Lung microvascular endothelial cell (primary cell): Measurements from ENCODE around the gene CDC5L. TPM values are rescaled to one million over a fixed set of nuclear protein-coding genes. Genes with fewer than 3 reads are reported as not detected.
"Not testable (repeated sequence)": the region's sequence is repeated elsewhere in the genome, so short reads cannot be mapped to it uniquely, and the experiment has no call there.

ENCODE experiments used
- DNase-seq, 2 donors: peaks; one replicate each; pipeline versions ENCODE4 v3.0.0 to v3.0.0-alpha.2; 2010; ENCODE audit warnings: low read depth in 2 of 2
- total RNA-seq: library from RNA; depleted of rRNA; stranded (reverse); fragments of >200 nt; gene quantifications from 2 replicates; pipeline ENCODE4 v1.2.1, GENCODE V29; 2014

The CDC5L gene
- 12.4 and 16.3 TPM in 2 replicates for total RNA-seq

DNA sequence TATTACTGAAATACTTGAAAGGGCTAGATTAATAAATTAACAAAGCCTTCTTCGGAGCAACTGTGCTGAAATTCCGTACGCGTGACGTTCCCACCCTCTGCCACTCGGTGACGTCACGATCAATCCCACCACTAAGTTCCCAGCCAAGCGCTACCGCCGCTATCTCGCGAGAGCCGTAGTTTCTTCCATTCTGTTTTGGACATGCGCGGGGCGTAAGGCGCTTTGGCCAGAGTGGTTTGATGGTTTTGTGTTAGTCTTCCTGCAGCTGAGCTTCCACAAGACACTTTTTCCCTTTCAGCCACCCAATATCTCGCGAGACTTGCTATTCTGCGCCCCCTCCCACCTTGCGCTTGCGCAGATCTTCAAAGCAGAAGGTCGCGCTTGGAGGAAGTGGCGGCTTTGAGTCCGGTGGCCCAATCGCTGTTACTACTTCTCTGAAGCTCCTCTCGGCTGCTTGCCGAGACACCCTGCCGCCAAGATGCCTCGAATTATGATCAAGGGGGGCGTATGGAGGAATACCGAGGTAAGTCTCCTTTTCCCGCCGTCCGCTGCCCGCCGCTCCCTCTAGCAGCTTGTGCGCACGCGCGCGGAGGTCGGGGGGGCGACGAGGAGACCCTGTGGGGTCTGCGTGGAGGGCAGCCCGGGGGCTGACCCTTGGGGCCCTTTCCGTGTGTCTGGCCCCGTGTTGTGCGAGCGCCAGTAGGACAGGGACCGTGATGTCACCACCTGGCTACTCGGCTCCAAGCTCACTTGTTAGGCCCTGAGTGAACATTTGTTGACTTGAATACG lies at the start of gene CDC5L:
Gene CDC5L (plus strand): TSS at position 361 of the 789 bp plus-strand sequence. CDS start 118 bp downstream, at position 479.
- DNase-seq, result peak; percentile 100

DNA sequence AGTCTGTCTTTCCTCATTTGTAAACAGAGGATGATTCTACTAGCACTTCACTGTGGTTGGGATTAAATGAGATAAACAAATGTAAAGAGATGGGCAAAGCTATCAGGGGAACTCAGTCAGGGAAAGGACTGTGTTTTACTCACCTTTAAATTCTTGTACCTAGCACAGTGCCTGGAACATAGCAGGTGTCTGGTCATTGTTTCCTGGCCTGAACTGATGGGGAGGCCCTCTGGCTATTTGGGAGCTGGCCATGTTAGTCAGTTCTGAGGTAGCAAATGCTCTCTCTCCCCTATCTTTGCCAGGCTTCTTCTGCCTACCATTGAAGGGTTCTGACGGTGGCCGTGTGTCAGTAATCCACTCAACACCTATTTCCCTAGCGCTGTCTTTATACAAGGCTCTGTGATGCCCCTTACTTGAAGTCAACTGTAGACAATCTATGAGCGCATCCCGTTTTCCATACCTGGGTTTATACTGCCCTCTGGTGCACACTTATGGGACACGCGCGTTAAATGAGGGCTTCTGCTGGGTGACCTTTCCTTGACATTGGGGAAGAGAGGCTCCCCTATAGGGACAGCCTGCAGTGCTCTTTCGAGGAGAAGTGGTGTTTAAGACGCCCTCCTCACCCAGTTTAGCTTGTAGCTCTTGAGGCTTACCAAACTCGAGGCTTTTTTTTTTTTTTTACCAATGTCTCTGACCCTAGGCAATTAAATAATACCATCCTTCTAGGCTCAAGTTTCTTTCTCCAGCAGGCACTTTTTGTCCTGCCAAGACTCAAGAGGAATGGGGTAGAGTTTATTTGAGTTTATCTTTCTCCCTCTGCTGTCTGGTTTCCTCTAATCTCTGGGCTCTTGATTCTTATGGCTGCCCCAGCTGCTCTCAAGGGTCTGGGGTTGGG lies 49.0 kb upstream of the CDC5L start:
- peak; percentile 64 to 76 for DNase-seq

DNA sequence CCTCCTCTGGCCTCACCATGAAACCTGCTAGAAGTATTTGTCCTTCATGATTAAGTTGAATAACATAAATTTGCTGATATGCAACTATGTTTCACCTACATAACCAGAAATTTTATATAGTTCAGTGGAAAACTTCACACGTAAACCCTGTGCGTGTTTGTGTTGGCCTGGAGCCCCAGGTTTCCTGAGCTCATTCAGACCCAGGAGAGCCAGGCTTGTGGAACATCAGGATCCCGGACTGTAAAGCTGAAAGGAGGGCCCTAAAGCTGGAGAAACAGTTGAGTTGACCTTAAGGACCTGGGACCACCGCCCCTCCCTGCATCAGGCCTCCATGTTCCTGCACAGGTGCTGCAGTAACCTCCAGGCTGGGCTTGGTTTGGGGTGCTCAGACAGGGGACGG lies 48.2 kb upstream of the CDC5L start:
- DNase-seq, result peak in 1 of 2 donors; percentile 90

DNA sequence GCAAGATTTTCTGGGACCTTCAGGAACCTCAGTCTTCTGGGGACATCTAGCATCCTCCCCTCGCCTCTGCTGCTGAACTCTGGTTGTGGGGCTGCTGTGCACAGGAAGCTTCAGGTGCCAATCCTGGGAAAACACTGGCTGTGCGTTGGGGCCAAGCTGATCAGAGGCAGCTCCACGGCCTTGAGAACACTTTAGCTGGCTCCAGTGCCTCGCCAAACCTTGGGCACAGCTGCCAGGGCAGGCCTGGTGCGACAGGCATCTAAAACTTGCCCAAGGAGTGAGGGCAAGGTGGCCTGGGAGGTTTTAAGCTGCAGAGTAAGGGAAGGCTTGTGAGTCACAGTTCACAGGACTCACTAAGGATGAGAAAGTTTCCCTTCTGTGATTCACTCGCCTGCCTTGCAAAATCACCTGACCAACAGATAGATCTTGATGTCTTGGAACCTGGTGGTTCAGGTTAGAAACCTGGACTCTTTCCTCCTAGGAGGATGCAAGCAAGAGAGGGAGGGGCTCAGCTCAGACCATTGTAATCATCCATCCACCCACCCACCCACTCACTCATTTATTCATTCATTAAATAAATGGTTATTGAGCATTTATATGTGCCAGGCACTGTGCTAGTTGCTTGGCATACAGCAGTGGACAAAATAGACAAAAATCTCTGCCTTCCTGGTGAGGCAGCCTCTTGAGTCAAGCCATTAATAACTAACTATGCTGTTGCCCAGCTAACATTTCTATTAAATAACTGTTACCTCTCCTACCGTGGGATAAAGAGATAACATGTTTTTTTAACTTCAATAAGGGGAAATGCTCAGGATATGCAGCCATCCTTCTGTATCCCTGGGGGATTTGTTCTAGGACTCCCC lies 47.5 kb upstream of the CDC5L start:
- peak; percentile 5 to 28 for DNase-seq

DNA sequence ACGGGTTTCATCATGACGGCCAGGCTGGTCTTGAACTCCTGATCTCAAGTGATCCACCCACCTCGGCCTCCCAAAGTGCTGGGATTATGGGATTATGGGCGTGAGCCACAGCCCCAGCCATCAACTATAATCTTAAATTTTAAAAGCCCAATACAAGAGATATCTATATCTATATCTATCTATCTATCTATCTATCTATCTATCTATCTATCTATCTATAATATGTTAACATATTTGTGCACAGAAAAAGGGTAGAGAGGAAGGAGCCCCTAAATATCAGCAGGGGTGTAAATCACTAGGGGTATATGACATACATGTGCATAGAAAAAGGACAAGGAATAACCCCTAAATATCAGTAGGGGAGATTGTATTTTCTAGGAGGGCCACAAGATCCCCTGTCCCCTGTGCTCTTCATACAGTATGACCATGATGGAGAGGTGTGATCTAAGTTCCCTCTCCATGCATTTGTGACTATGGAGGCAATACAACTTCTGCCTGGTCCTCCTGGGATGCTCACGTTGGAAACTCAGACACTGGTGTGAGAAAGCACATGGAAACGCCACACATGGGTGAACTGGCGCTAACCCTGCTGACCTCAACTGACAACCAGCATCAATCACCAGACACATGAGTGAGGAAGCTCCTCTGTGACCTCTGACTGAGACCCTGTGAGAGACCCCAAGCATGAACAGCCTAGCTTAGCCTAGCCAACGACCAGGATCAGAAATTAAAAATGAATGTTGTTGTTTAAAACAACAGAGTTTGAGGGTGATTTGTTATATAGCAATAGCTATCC lies 46.2 kb upstream of the CDC5L start:
- DNase-seq, result no peak

DNA sequence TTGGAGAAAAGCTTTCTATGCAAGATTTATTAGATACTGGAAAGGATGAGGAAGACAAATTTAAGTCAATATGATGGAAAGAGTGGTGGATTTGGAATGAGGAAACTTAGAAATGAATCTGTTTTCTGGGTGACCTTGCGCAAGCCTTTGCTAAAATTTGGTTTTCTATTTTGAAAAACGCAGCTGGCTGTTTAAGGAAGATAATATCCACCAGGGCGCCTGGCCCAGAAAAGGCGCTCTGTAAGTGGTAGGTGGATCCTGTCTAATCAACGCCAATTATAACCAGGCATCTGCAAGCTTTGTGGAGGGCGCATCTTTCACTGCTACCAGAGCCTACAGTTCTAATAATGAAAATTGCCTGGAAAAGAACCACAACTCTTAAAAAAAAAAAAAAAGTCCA lies 45.5 kb upstream of the CDC5L start:
- no peak for DNase-seq

DNA sequence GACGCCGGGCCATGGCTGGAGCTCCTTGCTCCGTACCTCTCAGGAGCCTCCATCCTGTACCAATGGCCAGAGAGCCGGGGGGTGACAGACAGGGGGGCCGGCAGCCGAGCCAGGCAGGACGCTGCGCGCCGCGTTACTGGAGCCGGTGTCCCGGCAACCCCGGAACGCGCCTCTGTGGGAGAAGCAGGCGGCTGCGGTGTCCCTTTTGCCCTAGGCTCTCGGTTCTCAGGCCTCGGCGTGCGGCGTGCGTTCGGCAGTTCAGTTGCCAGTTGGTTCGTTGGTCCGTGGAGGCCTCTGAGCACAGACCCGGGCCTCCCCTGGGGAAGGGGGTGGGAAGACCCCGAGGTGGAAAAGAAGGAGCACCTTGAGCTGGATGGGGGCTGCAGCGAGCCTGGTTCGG lies 45.0 kb upstream of the CDC5L start, which contains the start of gene SPATS1:
Gene SPATS1 (plus strand): TSS at position 162 of the 400 bp plus-strand sequence. CDS start 446 bp downstream, outside the sequence.
- DNase-seq, result no peak

DNA sequence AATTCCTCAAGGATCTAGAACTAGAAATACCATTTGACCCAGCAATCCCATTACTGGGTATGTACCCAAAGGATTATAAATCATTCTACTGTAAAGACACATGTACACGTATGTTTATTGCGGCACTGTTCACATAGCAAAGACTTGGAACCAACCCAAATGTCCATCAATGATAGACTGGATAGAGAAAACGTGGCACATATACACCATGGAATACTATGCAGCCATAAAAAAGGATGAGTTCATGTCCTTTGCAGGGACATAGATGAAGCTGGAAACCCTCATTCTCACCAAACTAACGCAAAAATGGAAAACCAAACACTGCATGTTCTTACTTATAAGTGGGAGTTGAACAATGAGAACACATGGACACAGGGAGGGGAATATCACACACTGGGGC lies 40.7 kb upstream of the CDC5L start:
- not testable (repeated sequence) for DNase-seq

DNA sequence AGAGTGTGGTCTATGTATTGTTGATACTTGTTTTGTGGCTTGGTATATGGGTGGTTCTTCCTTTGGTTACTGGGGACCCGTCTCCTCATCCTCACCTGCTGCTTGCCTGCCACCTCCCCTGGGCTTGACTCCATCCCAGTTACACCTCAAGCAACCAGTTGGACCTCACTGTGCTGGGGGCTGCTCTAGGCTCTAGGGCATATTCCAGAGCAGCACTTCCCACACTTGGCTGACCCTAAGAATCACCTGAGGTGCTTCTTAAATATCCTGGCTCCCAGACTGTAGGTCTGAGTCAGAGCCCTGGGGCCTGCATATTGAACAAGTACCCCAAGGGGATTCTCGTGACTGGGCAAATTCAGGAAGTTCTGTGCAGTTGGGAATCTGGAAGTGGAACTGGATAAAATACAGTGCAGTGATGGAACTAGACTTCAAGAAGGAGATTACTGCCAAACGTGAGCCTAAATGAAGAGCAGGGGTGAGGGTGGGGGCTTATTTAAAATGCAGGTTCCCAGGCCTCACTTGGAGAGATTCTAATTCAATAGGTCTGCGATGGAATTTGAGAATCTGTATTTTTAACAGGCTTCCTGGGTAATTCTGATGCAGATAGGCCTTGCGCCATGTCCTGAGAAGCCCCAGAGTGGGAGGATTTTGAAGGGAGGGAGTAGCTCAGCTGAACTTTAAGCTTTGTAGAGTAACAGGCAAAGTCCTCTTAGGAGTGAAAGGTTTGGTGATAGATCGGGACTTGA lies 37.4 kb upstream of the CDC5L start:
- no peak for DNase-seq

DNA sequence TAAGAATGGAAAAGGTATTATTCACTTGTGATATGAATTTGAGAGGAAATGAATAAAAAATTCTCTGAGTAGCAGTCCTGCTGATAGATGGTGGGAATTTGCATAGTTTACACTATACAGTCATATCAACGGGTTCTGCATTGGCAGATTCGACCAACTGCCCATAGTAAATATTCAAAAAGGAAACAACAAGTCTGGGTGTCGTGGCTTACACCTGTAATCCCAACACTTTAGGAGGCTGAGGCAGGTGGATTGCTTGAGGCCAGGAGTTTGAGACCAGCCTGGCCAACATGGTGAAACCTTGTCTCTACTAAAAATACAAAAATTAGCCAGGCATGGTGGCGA lies 36.9 kb upstream of the CDC5L start:
- not testable (repeated sequence) for DNase-seq

DNA sequence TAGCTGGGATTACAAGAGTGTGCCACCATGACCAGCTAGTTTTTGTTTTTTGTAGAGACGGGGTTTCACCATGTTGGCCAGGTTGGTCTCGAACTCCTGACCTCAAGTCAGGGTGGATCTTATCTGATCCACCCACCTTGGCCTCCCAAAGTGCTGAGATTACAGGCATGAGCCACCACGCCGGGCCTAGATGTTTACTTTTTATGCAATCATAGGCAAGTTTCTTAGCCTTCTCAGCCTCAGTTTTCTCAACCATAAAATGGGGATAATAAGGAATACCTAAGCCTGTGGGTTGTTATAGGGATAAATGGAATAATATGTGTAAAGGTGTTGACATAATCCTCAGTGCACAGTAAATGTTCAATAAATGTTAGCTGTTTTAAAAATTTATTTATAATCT lies 35.2 kb upstream of the CDC5L start:
- DNase-seq, result no peak

DNA sequence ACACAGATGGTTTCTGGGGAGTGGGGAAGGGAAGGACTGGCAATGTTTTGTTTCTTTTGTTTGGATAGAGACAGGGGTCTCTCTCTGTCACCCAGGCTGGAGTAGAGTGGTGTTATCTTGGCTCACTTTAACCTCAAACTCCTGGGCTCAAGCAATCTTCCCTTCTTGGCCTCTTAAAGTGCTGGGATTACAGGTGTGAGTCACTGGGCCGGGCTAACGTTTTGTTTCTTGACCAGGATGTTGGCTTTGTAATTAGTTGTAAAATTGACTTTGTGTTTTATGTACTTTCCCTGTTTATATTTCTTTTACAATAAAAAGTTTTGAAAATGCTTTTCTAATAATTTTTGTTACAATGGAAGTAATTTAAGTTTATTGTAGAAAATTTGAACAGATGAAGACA lies 34.2 kb upstream of the CDC5L start:
- DNase-seq, result no peak

DNA sequence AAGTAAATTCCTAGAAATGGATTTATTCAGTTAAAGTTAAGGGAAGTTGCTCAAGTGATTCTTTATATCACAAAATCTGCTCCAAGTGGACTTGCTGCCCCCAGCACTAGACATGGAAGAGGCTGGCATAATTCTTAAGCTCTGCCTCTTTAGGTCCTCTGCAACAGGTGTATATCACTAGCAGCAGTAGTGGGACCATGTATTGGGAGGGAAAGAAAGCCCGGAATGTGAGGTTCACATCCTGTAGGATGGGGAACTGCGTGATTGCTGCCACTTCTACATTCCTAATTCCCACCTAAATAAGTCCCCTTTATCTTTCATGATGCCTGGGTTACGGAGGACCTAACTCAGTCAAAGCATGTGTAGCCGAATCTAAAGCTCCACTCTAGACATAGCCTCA lies 31.9 kb upstream of the CDC5L start:
- DNase-seq, result no peak

DNA sequence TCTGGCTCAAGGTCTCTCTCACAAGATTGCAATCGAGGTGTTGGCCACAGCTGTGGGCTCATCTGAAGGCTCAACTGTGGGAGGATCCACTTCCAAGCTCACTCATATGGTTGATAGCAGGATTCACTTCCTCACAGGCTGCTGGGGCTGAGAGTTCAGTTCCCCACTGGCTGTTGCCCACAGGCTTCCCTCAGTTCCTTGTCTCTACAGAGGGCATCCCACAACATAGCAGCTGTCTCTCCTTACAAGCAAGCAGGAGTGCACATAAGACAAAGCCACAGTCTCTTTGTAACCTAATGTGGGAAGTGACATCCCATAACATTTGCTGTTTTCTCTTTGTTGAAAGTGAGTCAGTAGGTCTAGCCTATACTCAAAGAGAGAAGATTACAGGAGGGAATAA lies 31.0 kb upstream of the CDC5L start:
- no peak for DNase-seq

DNA sequence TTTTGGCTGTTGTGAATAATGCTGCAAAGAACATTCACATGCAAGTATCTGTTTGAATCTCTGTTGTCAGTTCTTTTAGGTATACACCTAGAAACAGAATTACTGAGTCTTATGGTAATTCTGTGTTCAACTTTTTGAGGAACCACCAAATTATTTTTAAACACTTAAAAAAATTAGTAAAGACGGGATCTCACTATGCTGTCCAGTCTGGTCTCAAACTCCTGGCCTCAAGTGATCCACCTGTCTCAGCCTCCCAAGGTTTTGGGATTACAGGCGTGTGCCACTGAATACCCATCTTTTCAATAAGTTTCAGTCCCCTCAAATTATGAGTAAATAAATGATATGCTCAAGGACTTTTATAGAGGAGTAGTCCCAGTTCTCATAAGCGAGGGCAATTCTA lies 27.5 kb upstream of the CDC5L start:
- no peak for DNase-seq

DNA sequence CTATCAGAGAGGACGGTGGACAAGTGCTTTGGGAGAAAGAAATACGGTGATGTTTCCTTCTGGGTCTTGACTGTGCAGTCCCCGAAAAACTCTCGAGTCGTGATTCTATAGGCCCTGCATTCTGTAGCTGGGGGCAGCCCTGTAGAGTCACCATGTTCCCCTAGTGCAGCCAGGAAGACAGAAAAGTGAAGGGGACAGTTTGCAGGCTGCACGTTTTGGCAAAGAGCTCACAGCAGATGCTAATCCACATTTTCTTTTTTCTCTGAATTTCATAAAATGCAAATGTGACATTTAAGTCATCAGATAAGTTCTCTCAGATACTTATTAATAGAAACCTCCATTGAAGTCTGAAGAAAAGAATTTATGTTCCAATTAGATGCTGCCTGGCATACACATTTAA lies 25.6 kb upstream of the CDC5L start:
- DNase-seq, result no peak

DNA sequence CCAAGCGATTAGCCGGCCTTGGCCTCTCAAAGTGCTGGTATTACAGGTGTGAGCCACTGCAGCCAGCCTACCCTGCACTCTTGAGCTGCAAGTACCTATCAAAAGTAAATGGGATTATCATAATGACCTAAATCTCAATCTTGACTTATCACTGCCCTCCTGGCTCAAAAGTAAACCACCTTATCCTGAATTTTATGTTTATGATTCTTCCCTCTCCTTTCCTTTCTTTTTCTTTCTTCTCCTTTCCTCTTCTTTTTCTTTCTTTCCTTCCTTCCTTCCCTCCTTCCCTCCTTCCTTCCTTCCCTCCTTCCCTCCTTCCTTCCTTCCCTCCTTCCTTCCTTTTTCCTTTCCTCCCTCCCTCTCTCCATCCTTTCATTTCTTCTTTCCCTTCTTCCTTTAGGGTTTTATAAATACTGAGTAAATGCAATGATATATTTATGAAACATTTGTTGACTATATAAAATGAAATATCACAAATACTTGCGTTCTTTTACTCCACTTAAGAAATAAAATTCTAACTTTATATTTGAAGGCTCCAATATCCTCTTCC lies 24.1 kb upstream of the CDC5L start:
- DNase-seq, result no peak

DNA sequence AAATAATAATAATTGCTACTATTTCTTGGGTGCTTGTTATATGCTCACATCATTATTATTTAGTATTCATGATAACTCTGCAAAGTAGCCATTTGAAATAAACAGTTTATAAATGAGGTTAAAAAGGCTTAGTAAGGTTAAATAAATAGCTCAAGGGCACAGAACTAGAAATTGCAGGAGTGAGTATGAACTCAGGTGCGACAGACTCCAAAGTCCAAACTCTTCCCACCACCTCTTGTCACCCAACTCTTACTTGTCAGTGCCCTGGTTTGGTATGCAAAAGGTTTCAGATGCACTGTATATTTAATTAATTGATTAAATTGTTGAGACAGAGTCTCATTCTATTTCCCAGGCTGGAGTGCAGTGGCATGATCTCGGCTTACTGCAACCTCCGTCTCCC lies 20.7 kb upstream of the CDC5L start:
- no peak for DNase-seq

DNA sequence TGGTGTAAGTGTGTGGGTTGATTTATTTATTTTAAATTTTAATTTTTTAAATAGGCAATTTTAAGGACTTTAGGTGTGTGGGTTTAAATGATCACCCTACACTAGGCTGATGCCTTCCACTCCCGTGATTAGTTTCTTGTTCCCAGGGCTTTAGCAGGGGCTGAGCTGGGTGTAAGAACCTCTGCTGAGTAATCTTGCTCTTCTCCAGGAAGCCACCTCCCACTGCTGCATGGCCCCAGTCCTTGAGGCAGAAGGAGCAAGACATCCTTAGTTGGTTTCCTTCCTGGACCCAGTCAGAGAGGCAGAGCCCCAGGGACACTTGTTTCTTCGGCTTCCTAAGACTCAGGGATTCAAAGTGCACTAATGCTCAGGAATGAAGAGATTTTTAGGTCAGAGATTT lies 19.8 kb upstream of the CDC5L start:
- peak in 1 of 2 donors; percentile 57 for DNase-seq

DNA sequence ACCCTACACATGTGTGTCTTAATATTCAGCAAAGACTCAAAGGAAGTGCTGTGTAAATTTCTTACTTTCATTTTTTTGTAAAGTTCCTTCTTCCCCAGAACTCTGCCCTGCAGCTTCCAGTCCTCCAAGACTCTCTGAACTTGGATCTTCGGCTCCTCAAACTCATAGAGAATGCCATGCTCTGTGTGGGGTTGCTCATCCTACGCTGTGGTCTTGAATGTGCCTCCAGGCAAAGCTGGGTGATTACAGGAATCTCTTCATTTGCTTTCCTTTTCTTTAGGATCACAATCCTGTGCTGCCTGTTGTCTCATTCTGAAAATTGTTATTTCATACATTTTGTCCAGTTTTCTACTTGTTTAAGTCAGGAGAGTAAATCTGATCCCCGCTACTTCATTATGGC lies 14.5 kb upstream of the CDC5L start:
- DNase-seq, result no peak
